K562 (cell line): ENCODE measurements around the gene ATAD3C. TPM values are rescaled to one million over a fixed set of nuclear protein-coding genes. Genes with fewer than 3 reads are reported as not detected.
A peak's percentile ranks its signal among the peaks of the same experiment; 100 is the strongest.

ENCODE experiments used
- BACH1 ChIP-seq: fragments of 200-800 bp; sonication (Bioruptor generic); IDR thresholded peaks from 2 replicates; pipeline ENCODE4 v1.6.1; 2016; ENCODE audit warnings: missing genetic modification characterization, missing compliant biosample characterization
- ELF2 ChIP-seq: fragments of 250-450 bp; sonication (Bioruptor Pico); IDR thresholded peaks from 2 replicates; pipeline ENCODE4 v1.5.0; 2021; ENCODE audit warnings: mild to moderate bottlenecking
- FOXK2 ChIP-seq, 2 experiments: fragments of 450-650 bp; IDR thresholded peaks in 1 of 2; conservative IDR thresholded peaks in 1 of 2; 2 replicates each; pipeline ENCODE4 v1.6.1; 2016; ENCODE audit warnings: low read depth in 2 of 2, mild to moderate bottlenecking in 1 of 2
- GTF2A2 ChIP-seq: IDR thresholded peaks from 2 replicates; pipeline ENCODE4 v1.6.1; 2016; ENCODE audit warnings: mild to moderate bottlenecking, missing genetic modification characterization, missing compliant biosample characterization
- KLF6 ChIP-seq: fragments of 250-450 bp; sonication (Bioruptor Pico); IDR thresholded peaks from 2 replicates; pipeline ENCODE4 v1.4.0; 2020; ENCODE audit warnings: mild to moderate bottlenecking, moderate library complexity, borderline replicate concordance
- MAZ ChIP-seq, 2 experiments: fragments of 450-650 bp in 1 of 2; sonication (generic) in 1 of 2; formaldehyde crosslinking; IDR thresholded peaks in 1 of 2; conservative IDR thresholded peaks in 1 of 2; 2 replicates each; pipeline versions ENCODE4 v1.4.0 to v1.5.0; 2020; ENCODE audit warnings: mild to moderate bottlenecking in 1 of 2, missing genetic modification reagents in 1 of 2
- MEF2D ChIP-seq: conservative IDR thresholded peaks from 2 replicates; pipeline ENCODE4 v1.6.1; 2016; ENCODE audit warnings: low read depth, missing genetic modification characterization, missing compliant biosample characterization
- RBFOX2 ChIP-seq: fragments of 200-400 bp; formaldehyde crosslinking; IDR thresholded peaks from 2 replicates; pipeline ENCODE4 v1.6.1; 2017; ENCODE audit warnings: low read depth, mild to moderate bottlenecking, low read length, moderate library complexity
- SRF ChIP-seq, 2 experiments: fragments of 250-450, 450-650 bp in 1 of 2; sonication (Bioruptor Pico) in 1 of 2; sonication (generic) in 1 of 2; formaldehyde crosslinking; IDR thresholded peaks; 2 replicates each; pipeline versions ENCODE4 v1.5.0 to v1.5.1; 2020 to 2022; ENCODE audit warnings: mild to moderate bottlenecking in 1 of 2, missing genetic modification reagents in 1 of 2
- ZKSCAN3 ChIP-seq: fragments of 250-450 bp; sonication (Bioruptor Pico); IDR thresholded peaks from 2 replicates; pipeline ENCODE4 v1.4.0; 2020
- ZNF695 ChIP-seq: fragments of 450-650 bp; formaldehyde crosslinking; IDR thresholded peaks from 2 replicates; pipeline ENCODE4 v1.4.0; 2020; ENCODE audit warnings: mild to moderate bottlenecking, moderate library complexity
- ZNF766 ChIP-seq: fragments of 200-800 bp; sonication (Bioruptor generic); conservative IDR thresholded peaks from 2 replicates; pipeline ENCODE4 v1.6.1; 2016; ENCODE audit warnings: missing genetic modification characterization, missing compliant biosample characterization
- polyA plus RNA-seq, 8 experiments: library from polyadenylated mRNA; depleted of rRNA in 4 of 8; stranded (reverse) in 5 of 8; unstranded in 3 of 8; fragments of >200 nt; fragmentation: Nextera tagmentation in 2 of 8; fragmentation: Illumina TruSeq in 1 of 8; extraction: Ambion mirVana in 2 of 8; extraction: Trizol in 1 of 8; gene quantifications; 2 replicates each; pipeline versions ENCODE4 v1.2.1 to v1.2.3, GENCODE V29; 2011 to 2014; ENCODE audit warnings: inconsistent platforms in 1 of 8, missing spikeins in 1 of 8
- total RNA-seq, 7 experiments: library from RNA; depleted of rRNA in 6 of 7; stranded (reverse); fragments of >200 nt in 6 of 7; fragmentation: Illumina TruSeq in 2 of 7; extraction: Trizol in 2 of 7; gene quantifications; 2 replicates each; pipeline versions ENCODE4 v1.2.1 to v1.2.3, GENCODE V29; 2011 to 2021; ENCODE audit warnings: low replicate concordance in 1 of 7
- TF ChIP-seq, protein P1 (sequence below): fragments of 200-800 bp; sonication (Bioruptor generic); IDR thresholded peaks from 2 replicates; pipeline ENCODE4 v1.6.1; 2016; ENCODE audit warnings: missing genetic modification characterization, missing compliant biosample characterization
- TF ChIP-seq, protein P2 (sequence below): sonication (generic); formaldehyde crosslinking; IDR thresholded peaks from 2 replicates; pipeline ENCODE4 v1.8.0; 2022; ENCODE audit warnings: mild to moderate bottlenecking, missing genetic modification reagents
- TF ChIP-seq, protein P3 (sequence below): sonication (generic); formaldehyde crosslinking; IDR thresholded peaks from 2 replicates; pipeline ENCODE4 v1.8.0; 2022; ENCODE audit warnings: mild to moderate bottlenecking, low read depth, missing genetic modification reagents
- TF ChIP-seq, protein P4 (sequence below), 3 experiments: fragments of 200-800 bp in 1 of 3; sonication (Bioruptor generic) in 1 of 3; sonication (generic) in 1 of 3; formaldehyde crosslinking in 1 of 3; IDR thresholded peaks; 2 replicates each; pipeline versions ENCODE4 v1.6.1 to v1.8.0; 2016 to 2022; ENCODE audit warnings: mild to moderate bottlenecking in 2 of 3, missing compliant biosample characterization in 2 of 3, missing genetic modification characterization in 2 of 3, missing genetic modification reagents in 1 of 3

ATAD3C gene
- total and polyA plus RNA-seq, 9 of the 15 experiments (the other 6 are each of a cell fraction or from before 2014, with no cell fraction given) = 0.03 to 0.18 TPM; not detected in 7

DNA sequence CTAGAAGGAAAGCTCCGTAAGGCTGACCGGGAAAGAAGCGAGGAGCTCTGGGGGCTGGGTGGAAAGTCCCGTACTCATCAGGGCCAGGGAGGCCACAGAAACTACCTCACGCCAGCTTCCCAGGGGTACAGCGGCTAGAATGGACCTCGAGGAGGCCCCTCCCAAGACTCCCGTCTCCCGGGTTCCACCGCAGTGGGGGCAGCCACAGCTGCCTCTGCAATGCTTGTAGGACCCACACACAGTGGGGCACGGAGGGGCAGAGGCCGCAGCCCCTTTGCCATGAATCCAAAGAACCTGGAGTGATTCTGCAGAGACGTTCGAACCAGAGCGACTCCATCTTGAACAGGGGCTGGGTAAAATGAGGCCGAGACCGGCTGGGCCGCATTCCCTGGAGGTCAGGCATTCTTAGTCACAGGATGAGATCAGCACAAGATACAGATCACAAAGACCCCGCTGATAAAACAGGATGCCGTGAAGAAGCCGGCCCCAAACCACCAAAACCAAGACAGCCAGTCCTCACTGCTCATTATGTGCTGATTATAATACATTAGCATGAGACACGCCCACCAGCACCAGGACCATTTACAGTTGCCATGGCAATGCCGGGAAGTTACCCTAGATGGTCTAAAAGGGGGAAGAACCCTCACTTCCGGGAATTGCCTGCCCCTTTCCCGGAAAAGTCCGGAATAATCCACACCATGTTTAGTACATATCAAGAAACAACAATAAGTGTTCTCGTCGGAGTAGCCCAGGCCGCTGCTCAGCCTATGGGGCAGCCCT is 26.8 kb upstream of the ATAD3C start (continued):
- TF ChIP-seq, protein P1, sequence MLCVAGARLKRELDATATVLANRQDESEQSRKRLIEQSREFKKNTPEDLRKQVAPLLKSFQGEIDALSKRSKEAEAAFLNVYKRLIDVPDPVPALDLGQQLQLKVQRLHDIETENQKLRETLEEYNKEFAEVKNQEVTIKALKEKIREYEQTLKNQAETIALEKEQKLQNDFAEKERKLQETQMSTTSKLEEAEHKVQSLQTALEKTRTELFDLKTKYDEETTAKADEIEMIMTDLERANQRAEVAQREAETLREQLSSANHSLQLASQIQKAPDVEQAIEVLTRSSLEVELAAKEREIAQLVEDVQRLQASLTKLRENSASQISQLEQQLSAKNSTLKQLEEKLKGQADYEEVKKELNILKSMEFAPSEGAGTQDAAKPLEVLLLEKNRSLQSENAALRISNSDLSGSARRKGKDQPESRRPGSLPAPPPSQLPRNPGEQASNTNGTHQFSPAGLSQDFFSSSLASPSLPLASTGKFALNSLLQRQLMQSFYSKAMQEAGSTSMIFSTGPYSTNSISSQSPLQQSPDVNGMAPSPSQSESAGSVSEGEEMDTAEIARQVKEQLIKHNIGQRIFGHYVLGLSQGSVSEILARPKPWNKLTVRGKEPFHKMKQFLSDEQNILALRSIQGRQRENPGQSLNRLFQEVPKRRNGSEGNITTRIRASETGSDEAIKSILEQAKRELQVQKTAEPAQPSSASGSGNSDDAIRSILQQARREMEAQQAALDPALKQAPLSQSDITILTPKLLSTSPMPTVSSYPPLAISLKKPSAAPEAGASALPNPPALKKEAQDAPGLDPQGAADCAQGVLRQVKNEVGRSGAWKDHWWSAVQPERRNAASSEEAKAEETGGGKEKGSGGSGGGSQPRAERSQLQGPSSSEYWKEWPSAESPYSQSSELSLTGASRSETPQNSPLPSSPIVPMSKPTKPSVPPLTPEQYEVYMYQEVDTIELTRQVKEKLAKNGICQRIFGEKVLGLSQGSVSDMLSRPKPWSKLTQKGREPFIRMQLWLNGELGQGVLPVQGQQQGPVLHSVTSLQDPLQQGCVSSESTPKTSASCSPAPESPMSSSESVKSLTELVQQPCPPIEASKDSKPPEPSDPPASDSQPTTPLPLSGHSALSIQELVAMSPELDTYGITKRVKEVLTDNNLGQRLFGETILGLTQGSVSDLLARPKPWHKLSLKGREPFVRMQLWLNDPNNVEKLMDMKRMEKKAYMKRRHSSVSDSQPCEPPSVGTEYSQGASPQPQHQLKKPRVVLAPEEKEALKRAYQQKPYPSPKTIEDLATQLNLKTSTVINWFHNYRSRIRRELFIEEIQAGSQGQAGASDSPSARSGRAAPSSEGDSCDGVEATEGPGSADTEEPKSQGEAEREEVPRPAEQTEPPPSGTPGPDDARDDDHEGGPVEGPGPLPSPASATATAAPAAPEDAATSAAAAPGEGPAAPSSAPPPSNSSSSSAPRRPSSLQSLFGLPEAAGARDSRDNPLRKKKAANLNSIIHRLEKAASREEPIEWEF (CRISPR knock-in tag) = no peak
- no peak for TF ChIP-seq ZKSCAN3
- TF ChIP-seq KLF6 (CRISPR knock-in tag) = peak; percentile 92; the same call in 1 of the 2 replicates
- TF ChIP-seq, protein P2, sequence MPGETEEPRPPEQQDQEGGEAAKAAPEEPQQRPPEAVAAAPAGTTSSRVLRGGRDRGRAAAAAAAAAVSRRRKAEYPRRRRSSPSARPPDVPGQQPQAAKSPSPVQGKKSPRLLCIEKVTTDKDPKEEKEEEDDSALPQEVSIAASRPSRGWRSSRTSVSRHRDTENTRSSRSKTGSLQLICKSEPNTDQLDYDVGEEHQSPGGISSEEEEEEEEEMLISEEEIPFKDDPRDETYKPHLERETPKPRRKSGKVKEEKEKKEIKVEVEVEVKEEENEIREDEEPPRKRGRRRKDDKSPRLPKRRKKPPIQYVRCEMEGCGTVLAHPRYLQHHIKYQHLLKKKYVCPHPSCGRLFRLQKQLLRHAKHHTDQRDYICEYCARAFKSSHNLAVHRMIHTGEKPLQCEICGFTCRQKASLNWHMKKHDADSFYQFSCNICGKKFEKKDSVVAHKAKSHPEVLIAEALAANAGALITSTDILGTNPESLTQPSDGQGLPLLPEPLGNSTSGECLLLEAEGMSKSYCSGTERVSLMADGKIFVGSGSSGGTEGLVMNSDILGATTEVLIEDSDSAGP (CRISPR knock-in tag) = no peak
- TF ChIP-seq RBFOX2 = peak; percentile 42; the same call in 1 of the 2 replicates
- TF ChIP-seq FOXK2 (conservative IDR thresholded peaks at IDR 0.05 in 1 of 2, IDR thresholded peaks at IDR 0.05 in 1 of 2; ENCODE audit: low read depth in 2 of 2) = 0 out of 4 replicates have a peak, but pooled peaks of 1 of the 2 experiments have one; percentile 46
- no peak for TF ChIP-seq ZNF695
- peak; percentile 95 for TF ChIP-seq MEF2D (tag)
- TF ChIP-seq SRF (CRISPR knock-in tag; IDR thresholded peaks at IDR 0.05) = peak in 1 of 2 experiments; percentile 89; a peak in 2 of 4 replicates
- TF ChIP-seq MAZ (CRISPR knock-in tag; conservative IDR thresholded peaks at IDR 0.05 in 1 of 2, IDR thresholded peaks at IDR 0.05 in 1 of 2) = 0 out of 4 replicates have a peak, but pooled peaks of 1 of the 2 experiments have one; percentile 36
- TF ChIP-seq GTF2A2 (tag) = peak; percentile 74
- peak; percentile 51; the same call in 1 of the 2 replicates for TF ChIP-seq ELF2 (CRISPR knock-in tag)
- TF ChIP-seq, protein P3, sequence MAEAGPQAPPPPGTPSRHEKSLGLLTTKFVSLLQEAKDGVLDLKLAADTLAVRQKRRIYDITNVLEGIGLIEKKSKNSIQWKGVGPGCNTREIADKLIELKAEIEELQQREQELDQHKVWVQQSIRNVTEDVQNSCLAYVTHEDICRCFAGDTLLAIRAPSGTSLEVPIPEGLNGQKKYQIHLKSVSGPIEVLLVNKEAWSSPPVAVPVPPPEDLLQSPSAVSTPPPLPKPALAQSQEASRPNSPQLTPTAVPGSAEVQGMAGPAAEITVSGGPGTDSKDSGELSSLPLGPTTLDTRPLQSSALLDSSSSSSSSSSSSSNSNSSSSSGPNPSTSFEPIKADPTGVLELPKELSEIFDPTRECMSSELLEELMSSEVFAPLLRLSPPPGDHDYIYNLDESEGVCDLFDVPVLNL (CRISPR knock-in tag) = no peak
- TF ChIP-seq BACH1 (tag) = peak; percentile 84; the same call in 1 of the 2 replicates
- TF ChIP-seq ZNF766 = peak; percentile 76
- TF ChIP-seq, protein P4, sequence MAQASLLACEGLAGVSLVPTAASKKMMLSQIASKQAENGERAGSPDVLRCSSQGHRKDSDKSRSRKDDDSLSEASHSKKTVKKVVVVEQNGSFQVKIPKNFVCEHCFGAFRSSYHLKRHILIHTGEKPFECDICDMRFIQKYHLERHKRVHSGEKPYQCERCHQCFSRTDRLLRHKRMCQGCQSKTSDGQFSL (CRISPR knock-in tag; IDR thresholded peaks at IDR 0.05) = no peak
- TF ChIP-seq, protein P4 (tag; IDR thresholded peaks at IDR 0.05) = peak in 1 of 2 experiments; percentile 86; a peak in 2 of 4 replicates
